DMS153 treated with DMSO at 0.1 percent for 48 hours (cell line): ENCODE measurements around the gene CRYAB.
A peak's percentile ranks its signal among the peaks of the same experiment; 100 is the strongest.
"Not testable (repeated sequence)": the region's sequence is repeated elsewhere in the genome, so short reads cannot be mapped to it uniquely, and the experiment has no call there.

Source experiments
- DNase-seq: peaks from one replicate; lab custom pipeline; 2025; ENCODE audit not compliant: unreplicated experiment; lab: John Stamatoyannopoulos, UW

Gene CRYAB

DNA sequence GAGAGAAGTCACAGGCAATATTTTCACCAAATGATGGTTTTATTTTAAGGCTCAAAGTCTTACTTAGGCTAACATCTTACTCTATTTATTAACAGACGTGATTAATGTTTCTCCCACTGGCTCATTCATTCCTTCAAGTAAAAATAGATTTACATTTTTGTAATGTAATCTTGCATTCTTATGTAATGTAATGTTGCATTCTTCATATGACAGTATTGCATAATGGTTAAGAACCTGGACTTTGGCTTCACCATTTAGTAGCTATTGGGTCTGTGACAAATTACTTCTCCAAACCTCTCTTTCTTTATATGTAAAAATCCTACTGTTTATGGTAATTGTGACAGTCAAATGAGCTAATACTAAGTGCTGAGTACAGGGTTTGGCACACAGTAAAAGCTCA is 22.3 kb upstream of the CRYAB start:
- no peak for DNase-seq

DNA sequence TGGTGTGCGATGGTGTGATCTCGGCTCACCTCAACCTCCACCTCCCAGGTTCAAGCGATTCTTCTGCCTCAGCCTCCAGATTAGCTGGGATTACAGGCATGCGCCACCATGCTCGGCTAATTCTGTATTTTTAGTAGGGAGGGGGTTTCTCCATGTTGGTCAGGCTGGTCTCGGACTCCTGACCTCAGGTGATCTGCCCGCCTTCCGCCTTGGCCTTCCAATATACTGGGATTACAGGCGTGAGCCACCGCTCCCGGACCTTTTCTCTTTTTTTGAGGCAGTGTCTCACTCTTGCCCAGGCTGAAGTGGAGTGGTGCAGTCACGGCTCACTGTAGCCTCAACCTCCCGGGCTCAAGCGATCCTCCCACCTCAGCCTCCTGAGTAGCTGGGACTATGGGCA is 21.6 kb upstream of the CRYAB start:
- not testable (repeated sequence) for DNase-seq

- no peak for DNase-seq
Measured at GRCh38 chr11:111932611-111932950, 21.0 kb upstream of the CRYAB start.

DNA sequence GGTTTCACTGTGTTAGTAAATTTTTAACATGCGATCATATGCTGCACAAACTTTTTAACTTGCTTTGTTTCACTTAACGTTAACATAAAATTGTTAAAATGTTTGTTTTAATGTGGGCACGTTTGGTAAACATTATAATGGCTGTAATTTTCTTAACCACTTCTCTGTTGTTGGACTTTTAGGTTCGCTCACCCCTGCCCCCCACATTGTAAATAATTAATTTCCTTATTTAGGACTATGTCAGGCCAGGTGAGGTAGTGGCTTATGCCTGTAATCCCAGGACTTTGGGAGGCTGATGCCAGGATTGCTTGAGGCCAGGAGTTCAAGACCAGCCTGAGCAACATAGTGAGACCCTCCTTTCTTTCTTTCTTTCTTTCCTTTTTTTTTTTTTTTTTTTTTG is 18.9 kb upstream of the CRYAB start:
- DNase-seq: no peak

- peak; percentile 98 for DNase-seq
Measured at GRCh38 chr11:111926505-111927391, 15.2 kb upstream of the CRYAB start.

DNA sequence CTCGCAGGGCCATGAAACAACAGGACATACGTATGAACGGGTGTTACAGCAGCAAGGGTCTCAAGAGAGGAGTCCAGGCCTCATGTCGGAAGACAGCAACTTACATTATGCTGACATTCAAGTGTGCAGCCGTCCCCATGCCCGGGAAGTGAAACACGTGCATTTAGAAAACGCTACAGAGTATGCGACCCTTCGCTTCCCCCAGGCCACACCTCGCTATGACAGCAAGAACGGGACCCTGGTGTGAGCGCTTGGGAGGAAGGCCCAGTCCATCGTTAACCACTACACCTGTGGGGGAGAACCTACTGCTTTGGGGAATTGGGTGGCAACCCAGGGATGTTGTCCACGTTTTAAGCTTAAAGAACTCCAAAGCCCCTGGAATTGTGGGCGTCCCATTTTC is 14.4 kb upstream of the CRYAB start:
- no peak for DNase-seq

- DNase-seq: no peak
Measured at GRCh38 chr11:111923951-111924350, 12.4 kb upstream of the CRYAB start.

- no peak for DNase-seq
Measured at GRCh38 chr11:111923351-111923788, 11.8 kb upstream of the CRYAB start.

- DNase-seq: no peak
Measured at GRCh38 chr11:111922803-111923202, 11.2 kb upstream of the CRYAB start.

GRCh38 chr11:111921541-111922230 is 10.1 kb upstream of the CRYAB start:
- DNase-seq: no peak

DNA sequence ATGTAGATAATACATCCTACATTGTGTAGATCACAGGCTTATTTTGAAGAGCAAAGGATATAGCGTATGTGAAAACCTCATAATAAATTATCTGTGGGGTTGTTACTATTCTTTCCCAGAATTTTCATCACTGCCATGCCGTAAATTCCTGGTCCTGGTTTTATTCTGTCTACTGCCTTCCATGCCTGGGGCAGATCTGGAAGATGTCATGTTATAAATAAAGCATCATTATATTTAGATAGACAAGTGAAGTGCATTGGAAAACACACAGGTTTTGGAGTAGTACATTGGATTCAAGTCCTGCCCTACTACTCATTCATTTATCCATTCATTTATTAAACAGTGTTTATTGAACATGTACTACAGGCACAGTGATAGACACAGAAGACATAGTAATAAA is 9.3 kb upstream of the CRYAB start:
- no peak for DNase-seq

DNA sequence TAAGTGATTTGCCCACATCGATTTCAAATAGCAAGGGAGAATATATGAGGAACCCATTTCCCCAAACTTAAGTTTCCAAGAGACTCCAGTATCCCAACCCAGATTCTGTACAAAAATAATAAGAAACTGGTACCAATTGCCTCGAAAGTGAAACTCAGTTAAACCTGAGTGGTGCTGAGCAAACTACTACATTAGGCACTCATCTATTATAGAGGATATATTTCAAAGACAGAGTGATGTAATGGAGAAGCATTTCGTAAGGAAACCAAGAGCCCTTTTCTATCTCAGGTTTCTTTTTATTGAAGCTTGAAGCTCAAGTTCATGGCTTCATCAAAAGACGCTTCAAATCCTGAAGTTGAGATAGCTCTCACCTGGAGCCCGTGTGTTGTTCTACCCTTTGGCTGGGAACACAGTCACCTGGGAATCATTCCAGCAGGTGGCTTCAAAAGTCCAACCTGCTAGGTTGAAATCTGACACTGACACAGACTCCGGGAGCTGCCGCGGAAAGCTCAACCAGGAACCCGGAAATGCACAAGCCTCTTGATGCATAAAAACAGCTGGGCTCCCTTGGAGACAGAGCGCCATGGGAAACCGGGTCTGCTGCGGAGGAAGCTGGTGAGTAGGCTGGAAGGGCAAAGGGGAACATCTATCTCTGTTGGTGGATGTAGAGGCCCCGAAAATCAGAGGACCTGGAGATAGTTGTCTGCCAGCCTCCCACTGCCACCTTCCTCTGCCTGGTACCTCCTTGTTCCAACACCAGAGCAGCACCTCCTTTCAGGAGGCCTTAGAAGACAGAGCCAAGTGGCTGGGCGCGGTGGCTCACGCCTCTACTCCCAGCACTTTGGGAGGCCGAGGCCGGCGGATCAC is 7.1 kb upstream of the CRYAB start, which contains the start of gene C11orf52:
C11orf52 (plus strand) TSS at position 524 of the 867 bp plus-strand sequence; CDS start at position 584, 60 bp downstream.
- peak; percentile 93 for DNase-seq

DNA sequence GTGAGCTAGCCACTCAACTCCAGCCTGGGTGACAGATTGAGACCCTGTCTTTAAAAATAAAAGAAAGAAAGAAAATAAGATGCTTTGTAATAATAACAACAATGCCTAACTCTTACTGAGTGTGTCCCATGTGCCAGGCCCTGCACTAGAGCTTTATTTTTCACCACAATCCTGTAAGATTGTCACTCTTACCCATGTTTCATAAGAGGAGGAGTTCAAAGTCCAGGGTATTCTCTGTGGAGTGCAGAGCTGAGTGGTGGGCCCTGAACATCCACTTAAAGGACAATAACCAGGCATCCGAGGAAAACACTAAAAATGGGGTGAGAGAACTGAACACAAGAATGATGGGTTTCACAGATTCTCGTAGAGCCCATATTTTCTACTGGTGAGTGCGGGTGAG is 6.2 kb upstream of the CRYAB start:
- DNase-seq: no peak

GRCh38 chr11:111917312-111917711 is 5.7 kb upstream of the CRYAB start:
- no peak for DNase-seq

- DNase-seq: no peak
Measured at GRCh38 chr11:111916768-111917167, 5.2 kb upstream of the CRYAB start.

DNA sequence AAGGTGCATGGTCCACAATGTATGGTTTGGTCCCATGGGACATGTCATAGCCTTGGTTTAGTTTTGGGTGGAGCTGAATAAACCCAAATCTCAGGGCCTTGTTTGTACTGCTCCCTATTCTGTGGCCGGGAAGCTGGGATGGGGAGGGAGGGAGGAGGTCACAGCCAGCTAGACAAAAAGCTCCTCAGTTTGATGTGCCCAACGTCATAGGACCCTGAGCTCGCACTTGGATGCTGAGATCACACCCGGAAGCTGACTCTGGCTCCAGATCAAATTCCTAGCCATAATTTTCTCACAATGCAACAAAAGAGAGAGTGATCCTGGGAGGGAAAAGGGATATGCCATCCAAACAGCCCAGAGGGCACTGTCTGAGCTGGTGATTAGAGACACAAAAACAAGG is 2.4 kb upstream of the CRYAB start:
- peak; percentile 53 for DNase-seq

DNA sequence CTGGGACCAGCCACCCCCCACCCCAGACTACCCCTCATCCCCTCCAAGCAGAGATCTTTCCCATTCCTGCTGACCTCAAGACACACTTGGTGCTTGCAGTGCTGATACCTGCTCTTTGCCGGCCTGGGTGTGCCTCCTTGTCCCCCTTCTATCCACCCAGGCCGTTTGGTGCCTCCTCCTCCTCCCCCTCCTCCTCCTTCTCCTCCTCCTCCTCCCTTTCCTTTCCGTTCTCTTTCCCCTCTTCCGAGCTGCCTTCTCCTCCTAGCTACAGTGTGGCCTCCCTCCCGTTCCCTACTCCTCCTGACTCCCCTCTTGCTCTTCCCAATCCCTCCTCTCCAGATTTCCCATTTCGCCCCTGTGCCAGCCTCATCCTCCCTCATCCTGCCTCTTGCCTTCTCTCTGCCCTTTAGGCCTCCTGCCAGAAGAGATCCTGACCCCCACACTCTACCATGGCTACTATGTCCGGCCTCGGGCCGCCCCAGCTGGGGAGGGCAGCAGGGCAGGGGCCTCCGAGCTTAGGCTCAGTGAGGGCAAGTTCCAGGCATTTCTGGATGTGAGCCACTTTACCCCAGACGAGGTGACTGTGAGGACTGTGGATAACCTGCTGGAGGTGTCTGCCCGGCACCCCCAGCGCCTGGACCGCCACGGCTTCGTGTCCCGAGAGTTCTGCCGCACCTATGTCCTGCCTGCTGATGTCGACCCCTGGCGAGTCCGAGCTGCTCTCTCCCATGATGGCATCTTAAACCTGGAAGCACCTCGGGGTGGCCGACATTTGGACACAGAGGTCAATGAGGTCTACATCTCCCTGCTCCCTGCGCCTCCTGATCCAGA is 1.7 kb upstream of the CRYAB start:
- no peak for DNase-seq

- DNase-seq: no peak
Measured at GRCh38 chr11:111912535-111912934, 965 bp upstream of the CRYAB start, which contains the start of gene HSPB2. Gene HSPB2 (plus strand): TSS chr11:111912734. CDS start chr11:111912830, 96 bp downstream.

DNA sequence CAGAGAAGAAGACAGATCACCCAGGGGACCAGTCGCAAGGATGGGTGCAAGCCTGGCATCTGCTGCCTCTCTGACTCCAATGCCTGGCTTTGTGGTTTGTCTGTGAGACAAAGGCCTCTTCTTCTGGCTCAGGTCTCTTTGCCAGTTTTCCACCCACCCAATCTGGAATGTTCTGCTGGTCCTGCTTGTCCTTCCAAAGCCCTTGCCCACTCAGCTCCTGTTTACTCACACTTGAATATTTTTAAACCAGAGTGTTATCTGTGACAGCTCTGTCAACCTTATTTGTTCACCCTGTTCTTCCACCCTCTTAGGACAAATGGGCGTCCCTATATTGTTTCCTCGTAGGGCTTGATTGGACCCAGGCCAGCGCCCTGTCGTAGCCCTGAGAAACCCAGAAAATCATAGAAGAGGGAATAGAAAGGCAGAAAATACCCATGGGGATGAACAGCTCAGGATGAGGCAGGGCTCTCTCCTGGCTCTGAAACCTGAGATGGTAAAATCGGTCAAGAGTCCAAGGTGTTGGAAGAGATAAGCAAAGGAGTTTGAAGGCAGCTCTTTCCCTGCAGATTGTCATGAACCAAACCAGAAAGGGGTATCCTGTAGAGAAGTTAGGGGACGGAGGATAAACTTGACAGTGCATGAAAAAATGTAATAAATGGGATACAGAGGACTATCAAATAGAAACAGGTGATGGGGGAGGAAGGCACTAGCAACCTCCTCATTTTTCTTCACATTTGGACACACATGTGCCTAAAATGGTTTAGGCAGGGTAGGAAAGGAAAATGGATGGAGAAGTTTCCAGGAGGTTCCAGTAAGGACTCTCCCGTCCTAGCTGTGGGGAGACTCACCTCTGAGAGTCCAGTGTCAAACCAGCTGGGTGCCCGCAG is 651 bp downstream of the CRYAB start:
- peak; percentile 10 for DNase-seq
